ENCODE measurements around the gene TMEM214. TPM values are rescaled to one million over a fixed set of nuclear protein-coding genes. Genes with fewer than 3 reads are reported as not detected.

The TMEM214 gene
- total RNA-seq, 1 donor from 2014 or later: 21.0 TPM

DNA sequence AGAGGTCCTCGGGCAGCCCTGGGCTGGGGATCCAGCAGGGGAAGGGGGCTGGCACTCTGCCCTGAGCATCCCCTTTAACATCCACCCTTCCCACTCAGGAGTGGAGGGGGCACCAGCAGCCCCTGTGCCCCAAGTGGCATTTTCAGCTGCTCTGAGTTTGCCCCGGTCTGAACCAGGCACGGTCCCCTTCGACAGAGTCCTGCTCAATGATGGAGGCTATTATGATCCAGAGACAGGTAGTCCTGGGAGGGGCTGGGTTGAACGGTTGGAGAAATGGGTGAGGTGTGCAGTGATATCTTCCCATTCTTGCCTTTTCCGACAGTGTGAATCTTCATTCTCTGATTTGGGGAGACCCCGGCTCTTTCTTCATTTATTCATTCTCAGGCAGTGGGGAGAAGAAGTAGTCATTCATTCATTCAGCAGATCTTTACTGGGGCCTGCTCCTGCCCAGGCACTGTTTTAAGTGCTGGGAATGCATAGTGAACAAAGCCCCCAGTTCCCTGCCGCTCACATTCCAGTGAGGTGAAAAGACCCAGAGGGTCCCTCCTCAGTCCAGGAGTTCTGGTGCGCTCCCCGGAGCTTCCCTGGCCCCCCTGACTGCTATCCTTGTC, 52.4 kb downstream of the TMEM214 start:
- no peak for DNase-seq

- DNase-seq: peak; percentile 71
Measured at GRCh38 chr2:27085673-27086089, 52.9 kb downstream of the TMEM214 start.

- peak; percentile 98 for DNase-seq
Measured at GRCh38 chr2:27086090-27086723, 53.4 kb downstream of the TMEM214 start.

- no peak for DNase-seq
Measured at GRCh38 chr2:27086724-27087593, 54.2 kb downstream of the TMEM214 start, which contains the start of gene KHK. KHK (plus strand) TSS chr2:27086772; CDS start chr2:27087260, 488 bp downstream.

DNA sequence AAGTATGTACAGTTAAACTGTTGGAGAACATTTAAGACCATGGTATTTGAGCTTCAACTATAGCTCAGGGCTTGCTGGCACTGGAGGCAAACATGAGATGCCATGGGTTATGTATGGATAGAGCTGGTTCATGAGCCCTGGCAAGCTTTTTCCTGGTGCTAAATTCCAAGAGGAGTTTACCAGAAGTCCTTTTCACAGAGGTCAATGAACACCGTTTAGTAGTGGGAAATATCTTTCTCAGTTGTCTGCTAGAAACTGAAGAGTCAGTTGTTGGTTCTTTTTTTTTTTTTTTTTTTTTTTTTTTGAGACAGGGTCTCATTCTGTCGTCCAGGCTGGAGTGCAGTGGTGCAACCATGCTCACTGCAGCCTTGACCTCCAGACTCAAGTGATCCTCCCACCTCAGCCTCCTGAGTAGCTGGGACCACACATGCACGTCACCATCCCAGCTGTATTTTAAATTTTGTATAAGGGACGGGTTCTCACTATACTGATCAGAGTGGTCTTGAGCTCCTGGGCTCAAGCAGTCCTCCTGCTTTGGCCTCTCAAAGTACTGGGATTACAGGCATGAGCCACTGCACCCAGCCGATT, 55.2 kb downstream of the TMEM214 start:
- no peak for DNase-seq

GRCh38 chr2:27088634-27089033, 55.9 kb downstream of the TMEM214 start:
- no peak for DNase-seq

GRCh38 chr2:27089111-27089954, 56.6 kb downstream of the TMEM214 start:
- DNase-seq: no peak

Other genes with a start within 250 kb of the TMEM214 start
- 3.1 TPM for gene CENPA, start 246.9 kb upstream of the TMEM214 start, total RNA-seq
- gene DPYSL5, start 184.8 kb upstream of the TMEM214 start, total RNA-seq: 3.3 TPM
- gene MAPRE3, start 62.3 kb upstream of the TMEM214 start, total RNA-seq: 4.0 TPM
- 8.9 TPM for gene AGBL5, start 18.7 kb downstream of the TMEM214 start, total RNA-seq
- gene OST4, start 38.7 kb downstream of the TMEM214 start, total RNA-seq: 209 TPM
- 82.0 TPM for gene EMILIN1, start 45.6 kb downstream of the TMEM214 start, total RNA-seq
- gene KHK, start 53.8 kb downstream of the TMEM214 start, total RNA-seq: 1.6 TPM
- gene CGREF1, start 86.2 kb downstream of the TMEM214 start, total RNA-seq: 1.6 TPM
- 1.3 TPM for gene ABHD1, start 90.8 kb downstream of the TMEM214 start, total RNA-seq
- 52.6 TPM for gene PREB, start 101.7 kb downstream of the TMEM214 start, total RNA-seq
- gene PRR30, start 106.4 kb downstream of the TMEM214 start, total RNA-seq: not detected
- not detected for gene TCF23, start 116.0 kb downstream of the TMEM214 start, total RNA-seq
- gene ATRAID, start 179.1 kb downstream of the TMEM214 start, total RNA-seq: 114 TPM
- 26.1 TPM for gene SLC5A6, start 179.3 kb downstream of the TMEM214 start, total RNA-seq
- 33.7 TPM for gene CAD, start 184.4 kb downstream of the TMEM214 start, total RNA-seq
- not detected for gene SLC30A3, start 230.1 kb downstream of the TMEM214 start, total RNA-seq
- gene DNAJC5G, start 242.5 kb downstream of the TMEM214 start, total RNA-seq: not detected
- gene TRIM54, start 249.5 kb downstream of the TMEM214 start, total RNA-seq: 40.5 TPM